HEK293 (cell line): Measurements from ENCODE around the gene TADA3.

Experiments used
- REST ChIP-seq: fragments of 450-650 bp; formaldehyde crosslinking; IDR thresholded peaks from 2 replicates; pipeline ENCODE4 v1.5.1; 2016; ENCODE audit warnings: missing biosample characterization, missing genetic modification characterization
- ZBTB11 ChIP-seq: fragments of 450-650 bp; formaldehyde crosslinking; conservative IDR thresholded peaks from 2 replicates; pipeline ENCODE4 v1.5.1; 2016; ENCODE audit warnings: low read depth, missing biosample characterization, missing genetic modification characterization
- ZBTB8A ChIP-seq: fragments of 450-650 bp; formaldehyde crosslinking; IDR thresholded peaks from 2 replicates; pipeline ENCODE4 v1.5.1; 2016; ENCODE audit warnings: missing biosample characterization, missing genetic modification characterization
- ZNF140 ChIP-seq: fragments of 450-650 bp; formaldehyde crosslinking; IDR thresholded peaks from 2 replicates; pipeline ENCODE4 v1.5.1; 2016; ENCODE audit warnings: missing biosample characterization, missing genetic modification characterization
- ZNF19 ChIP-seq: fragments of 450-650 bp; formaldehyde crosslinking; IDR thresholded peaks from 2 replicates; pipeline ENCODE4; 2016; ENCODE audit warnings: missing biosample characterization, missing genetic modification characterization, low read depth
- ZNF266 ChIP-seq: fragments of 450-650 bp; formaldehyde crosslinking; IDR thresholded peaks from 2 replicates; pipeline ENCODE4 v1.5.1; 2016; ENCODE audit warnings: missing biosample characterization, missing genetic modification characterization, low read depth
- ZNF302 ChIP-seq: fragments of 450-650 bp; formaldehyde crosslinking; IDR thresholded peaks from 2 replicates; pipeline ENCODE4 v1.5.1; 2016; ENCODE audit warnings: missing biosample characterization, missing genetic modification characterization, low read depth
- ZNF544 ChIP-seq: fragments of 450-650 bp; formaldehyde crosslinking; IDR thresholded peaks from 2 replicates; pipeline ENCODE4 v1.5.0; 2017; ENCODE audit warnings: missing biosample characterization, missing genetic modification characterization
- ZNF548 ChIP-seq: fragments of 450-650 bp; formaldehyde crosslinking; IDR thresholded peaks from 2 replicates; pipeline ENCODE4 v1.5.1; 2016; ENCODE audit warnings: missing biosample characterization, missing genetic modification characterization
- ZNF555 ChIP-seq: fragments of 450-650 bp; formaldehyde crosslinking; conservative IDR thresholded peaks from 2 replicates; pipeline ENCODE4 v1.5.1; 2017; ENCODE audit warnings: missing biosample characterization, mild to moderate bottlenecking, missing genetic modification characterization, inconsistent platforms
- ZSCAN18 ChIP-seq: fragments of 450-650 bp; formaldehyde crosslinking; IDR thresholded peaks from 2 replicates; pipeline ENCODE4 v1.5.1; 2016; ENCODE audit warnings: missing biosample characterization, missing genetic modification characterization
- TF ChIP-seq, protein P1 (sequence below): fragments of 450-650 bp; formaldehyde crosslinking; IDR thresholded peaks from 2 replicates; pipeline ENCODE4 v1.5.1; 2016; ENCODE audit warnings: missing biosample characterization, missing genetic modification characterization

- TF ChIP-seq, protein P1, sequence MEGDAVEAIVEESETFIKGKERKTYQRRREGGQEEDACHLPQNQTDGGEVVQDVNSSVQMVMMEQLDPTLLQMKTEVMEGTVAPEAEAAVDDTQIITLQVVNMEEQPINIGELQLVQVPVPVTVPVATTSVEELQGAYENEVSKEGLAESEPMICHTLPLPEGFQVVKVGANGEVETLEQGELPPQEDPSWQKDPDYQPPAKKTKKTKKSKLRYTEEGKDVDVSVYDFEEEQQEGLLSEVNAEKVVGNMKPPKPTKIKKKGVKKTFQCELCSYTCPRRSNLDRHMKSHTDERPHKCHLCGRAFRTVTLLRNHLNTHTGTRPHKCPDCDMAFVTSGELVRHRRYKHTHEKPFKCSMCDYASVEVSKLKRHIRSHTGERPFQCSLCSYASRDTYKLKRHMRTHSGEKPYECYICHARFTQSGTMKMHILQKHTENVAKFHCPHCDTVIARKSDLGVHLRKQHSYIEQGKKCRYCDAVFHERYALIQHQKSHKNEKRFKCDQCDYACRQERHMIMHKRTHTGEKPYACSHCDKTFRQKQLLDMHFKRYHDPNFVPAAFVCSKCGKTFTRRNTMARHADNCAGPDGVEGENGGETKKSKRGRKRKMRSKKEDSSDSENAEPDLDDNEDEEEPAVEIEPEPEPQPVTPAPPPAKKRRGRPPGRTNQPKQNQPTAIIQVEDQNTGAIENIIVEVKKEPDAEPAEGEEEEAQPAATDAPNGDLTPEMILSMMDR (tag by site-specific recombination), result no peak
- TF ChIP-seq ZNF140 (tag by site-specific recombination), result no peak
- TF ChIP-seq ZSCAN18 (tag by site-specific recombination), result no peak
- TF ChIP-seq ZBTB8A (tag by site-specific recombination), result no peak
- no peak for TF ChIP-seq ZNF266 (tag by site-specific recombination)
- no peak for TF ChIP-seq ZBTB11 (tag by site-specific recombination)
- no peak for TF ChIP-seq ZNF544 (tag by site-specific recombination)
- TF ChIP-seq ZNF19 (tag by site-specific recombination), result no peak
- no peak for TF ChIP-seq ZNF302 (tag by site-specific recombination)
- no peak for TF ChIP-seq ZNF555 (tag by site-specific recombination)
- TF ChIP-seq ZNF548 (tag by site-specific recombination), result no peak
- TF ChIP-seq REST (tag by site-specific recombination), result no peak
Observed at GRCh38 chr3:9745521-9745920, 46.8 kb downstream of the TADA3 start.
